Adrenal gland (tissue), 12 donors: ENCODE results near the gene CPB2. TPM values are rescaled to one million over a fixed set of nuclear protein-coding genes. Genes with fewer than 3 reads are reported as not detected.
A peak's percentile ranks its signal among the peaks of the same experiment; 100 is the strongest.

Experiments used
- DNase-seq, 7 donors: peaks; one replicate each; pipeline ENCODE4 v3.0.0-alpha.2; 2019 to 2020
- H3K27ac ChIP-seq, 5 donors: fragments of 200-600 bp; sonication (generic) in 4 of 5; 1 replicate in 3 of 5; 2 replicates in 2 of 5; pipeline versions ENCODE4 v1.5.1 to v1.8.0; 2016 to 2020; ENCODE audit warnings: mild to moderate bottlenecking in 1 of 5
- H3K27me3 ChIP-seq: fragments of 200-600 bp; 2 replicates; pipeline ENCODE4 v1.8.0; 2021
- H3K36me3 ChIP-seq, 2 donors: fragments of 200-600 bp; replicated peaks in 1 of 2; 1 replicate in 1 of 2; 2 replicates in 1 of 2; pipeline versions ENCODE4 v1.5.1 to v1.8.0; 2018 to 2022
- H3K4me1 ChIP-seq, 2 donors: fragments of 200-600 bp; replicated peaks in 1 of 2; 1 replicate in 1 of 2; 2 replicates in 1 of 2; pipeline versions ENCODE4 v1.5.1 to v1.8.0; 2018 to 2021
- H3K4me3 ChIP-seq, 4 donors: fragments of 200-600 bp; sonication (generic) in 3 of 4; one replicate each; pipeline ENCODE4 v1.5.1; 2016 to 2018
- H3K9me3 ChIP-seq, 3 donors: fragments of 200-600 bp; sonication (generic) in 1 of 3; replicated peaks in 1 of 3; 1 replicate in 2 of 3; 2 replicates in 1 of 3; pipeline versions ENCODE4 v1.5.1 to v1.8.0; 2016 to 2021
- POLR2A ChIP-seq, 2 donors: fragments of 450-650 bp; IDR thresholded peaks; one replicate each; pipeline ENCODE4 v1.6.1; 2017; ENCODE audit warnings: antibody characterized with exemption in 2 of 2, mild to moderate bottlenecking in 2 of 2, moderate library complexity in 1 of 2
- WGBS, 4 donors: extraction: QIAGEN DNeasy Blood & Tissue Kit in 2 of 4; methylation state at CpG; one replicate each; pipeline versions ENCODE4 v1.1.5 to v1.1.7; 2013 to 2017; 5-methylcytosine and 5-hydroxymethylcytosine counted together
- intact Hi-C, 2 donors: fragments of 100-400 bp; cut with DNase I; formaldehyde crosslinking; loops; one replicate each; pipeline versions ENCODE4 v1.14.1 to v1.15.0; 2022 to 2023
- polyA plus RNA-seq, 3 donors: library from polyadenylated mRNA; stranded (reverse); fragments of 200-250 nt in 2 of 3; fragments of 350-450 nt in 1 of 3; fragmentation: Illumina TruSeq in 1 of 3; extraction: RNeasy Lipid Tissue Mini Kit (QIAGEN cat#74804) in 1 of 3; gene quantifications; one replicate each; pipeline ENCODE4 v1.2.3, GENCODE V29; 2013 to 2014
- total RNA-seq, 9 donors: library from RNA; depleted of rRNA in 4 of 9; stranded (reverse); fragments of >200 nt in 4 of 9; fragments of 120-200 nt in 1 of 9; fragmentation: NEBNext Ultra II Directional in 1 of 9; extraction: Animal tissue kit (Norgen Biotek cat#: 25700) in 1 of 9; gene quantifications; one replicate each; pipeline versions ENCODE4 v1.1.0 to v1.2.4, GENCODE V29; 2013 to 2023
- TF ChIP-seq, protein P1 (sequence below), 6 experiments: fragments of 450-650 bp in 4 of 6; fragments of 200-600 bp in 2 of 6; sonication (generic) in 1 of 6; IDR thresholded peaks; 1 replicate in 5 of 6; 2 replicates in 1 of 6; pipeline versions ENCODE4 v1.5.1 to v1.8.0; 2016 to 2021; ENCODE audit warnings: antibody characterized with exemption in 6 of 6, mild to moderate bottlenecking in 2 of 6, moderate library complexity in 1 of 6
- donor health status: healthy with polysubstance abuse.
- donor health status: Bipolar disorder and iron deficiency.
- donor health status: DM: yes; HTN: yes; CAD: no.
- donor health status: DM: no; HTN: no; CAD: no.
- donor health status: DM: no; HTN: no; CAD: no.
- donor health status: DM: yes; HTN: yes; CAD: no.

Gene CPB2
- total and polyA plus RNA-seq, 12 donors, result 0.22 to 0.23 TPM; not detected in 10

DNA sequence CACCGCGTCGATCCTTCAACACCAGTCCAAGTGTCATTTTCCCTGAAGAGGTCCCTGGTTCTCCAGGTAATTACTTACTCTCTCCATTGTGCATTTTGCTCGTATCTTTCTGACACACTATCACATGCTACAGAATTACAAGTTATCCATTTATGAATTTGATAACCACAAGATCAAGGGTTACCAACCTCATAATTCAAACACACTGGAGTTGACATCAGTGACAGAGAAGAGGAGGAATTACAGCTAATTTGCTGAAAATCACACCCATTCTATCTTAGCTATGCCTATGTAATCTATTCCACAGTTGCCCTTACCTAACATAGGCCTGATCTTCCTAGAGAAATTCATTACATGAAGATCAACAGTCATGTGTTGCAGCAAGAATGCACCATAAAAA is 66.5 kb downstream of the CPB2 start:
- 93 to 100% (median 96%) methylated on average over 4 of the region's 4 CpGs for WGBS, 4 donors
- DNase-seq, result no peak
- intact Hi-C loops, result no loop called here
- Histone ChIP-seq H3K36me3 (peaks cover 0 to 32% of the 10 kb centered on the region in 2 donors), H3K27me3 (no peaks in the 10 kb centered on the region), H3K27ac (no peak overlapping the region), H3K4me1 (no peaks in the 10 kb centered on the region), H3K4me3 (no peak overlapping the region), H3K9me3 (no peaks in the 10 kb centered on the region)
- no peak for TF ChIP-seq POLR2A (IDR thresholded peaks at IDR 0.05)

DNA sequence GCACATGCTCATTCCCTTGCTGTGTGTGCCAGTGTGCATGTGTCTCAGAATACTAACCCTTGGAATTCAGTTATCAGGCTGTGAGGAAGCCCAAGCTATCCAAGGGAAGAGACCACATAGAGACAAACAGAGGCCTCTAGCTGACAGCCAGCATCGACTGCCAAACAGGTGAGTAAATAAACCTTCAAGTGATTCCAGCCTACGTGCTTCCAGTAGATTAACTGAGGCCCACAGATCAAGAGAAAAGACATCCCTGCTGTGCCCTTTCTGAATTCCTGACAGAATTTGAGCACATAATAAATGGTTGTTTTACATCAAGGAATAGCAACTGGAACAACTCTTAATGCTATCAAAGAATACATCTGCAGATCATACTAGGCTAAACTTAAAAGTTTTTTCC is 69.8 kb downstream of the CPB2 start:
- peaks cover 0 to 8% of the 10 kb centered on the region in 2 donors for H3K4me1 ChIP-seq
- peaks cover 0 to 18% of the 10 kb centered on the region in 2 donors for H3K36me3 ChIP-seq
- no peak for DNase-seq
- intact Hi-C loops, result no loop called here
- TF ChIP-seq, protein P1, sequence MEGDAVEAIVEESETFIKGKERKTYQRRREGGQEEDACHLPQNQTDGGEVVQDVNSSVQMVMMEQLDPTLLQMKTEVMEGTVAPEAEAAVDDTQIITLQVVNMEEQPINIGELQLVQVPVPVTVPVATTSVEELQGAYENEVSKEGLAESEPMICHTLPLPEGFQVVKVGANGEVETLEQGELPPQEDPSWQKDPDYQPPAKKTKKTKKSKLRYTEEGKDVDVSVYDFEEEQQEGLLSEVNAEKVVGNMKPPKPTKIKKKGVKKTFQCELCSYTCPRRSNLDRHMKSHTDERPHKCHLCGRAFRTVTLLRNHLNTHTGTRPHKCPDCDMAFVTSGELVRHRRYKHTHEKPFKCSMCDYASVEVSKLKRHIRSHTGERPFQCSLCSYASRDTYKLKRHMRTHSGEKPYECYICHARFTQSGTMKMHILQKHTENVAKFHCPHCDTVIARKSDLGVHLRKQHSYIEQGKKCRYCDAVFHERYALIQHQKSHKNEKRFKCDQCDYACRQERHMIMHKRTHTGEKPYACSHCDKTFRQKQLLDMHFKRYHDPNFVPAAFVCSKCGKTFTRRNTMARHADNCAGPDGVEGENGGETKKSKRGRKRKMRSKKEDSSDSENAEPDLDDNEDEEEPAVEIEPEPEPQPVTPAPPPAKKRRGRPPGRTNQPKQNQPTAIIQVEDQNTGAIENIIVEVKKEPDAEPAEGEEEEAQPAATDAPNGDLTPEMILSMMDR (IDR thresholded peaks at IDR 0.05), result no peak
- no peak for TF ChIP-seq POLR2A (IDR thresholded peaks at IDR 0.05)
- 90 to 95% (median 92%) methylated on average over 2 of the region's 2 CpGs for WGBS, 4 donors
- no peaks in the 10 kb centered on the region for H3K27me3 ChIP-seq
- H3K9me3 ChIP-seq, result peaks cover 0 to 7% (median 0%) of the 10 kb centered on the region in 3 donors
- no peak overlapping the region for H3K27ac ChIP-seq
- H3K4me3 ChIP-seq, result no peak overlapping the region

DNA sequence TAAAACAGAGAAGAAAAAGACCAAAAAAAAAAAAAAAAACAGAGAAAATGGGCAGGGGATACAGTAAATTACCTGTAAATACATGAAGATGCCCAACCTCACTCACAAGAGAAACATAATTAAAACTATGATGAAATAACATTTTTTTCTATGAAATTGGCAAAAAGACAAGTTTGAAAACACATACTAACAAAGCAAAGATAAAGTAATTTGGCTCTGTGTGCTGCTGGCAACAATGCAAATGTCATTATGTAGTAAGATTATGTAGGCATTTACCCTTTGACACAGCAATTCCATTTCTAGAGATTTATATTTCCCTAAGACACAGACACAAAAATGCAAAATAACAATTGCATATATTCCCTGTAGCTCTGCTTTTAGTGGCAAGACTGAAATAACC is 72.5 kb downstream of the CPB2 start:
- DNase-seq, result peak in 1 of 7 donors; percentile 8
- no peaks in the 10 kb centered on the region for H3K27me3 ChIP-seq
- TF ChIP-seq POLR2A (IDR thresholded peaks at IDR 0.05), result no peak
- TF ChIP-seq, protein P1 (IDR thresholded peaks at IDR 0.05), result no peak
- intact Hi-C loops, result no loop called here
- no peak overlapping the region for H3K4me3 ChIP-seq
- H3K36me3 ChIP-seq, result no peaks in the 10 kb centered on the region
- H3K4me1 ChIP-seq, result peaks cover 0 to 8% of the 10 kb centered on the region in 2 donors
- H3K9me3 ChIP-seq, result peaks cover 0 to 7% (median 0%) of the 10 kb centered on the region in 3 donors
- H3K27ac ChIP-seq, result no peak overlapping the region

DNA sequence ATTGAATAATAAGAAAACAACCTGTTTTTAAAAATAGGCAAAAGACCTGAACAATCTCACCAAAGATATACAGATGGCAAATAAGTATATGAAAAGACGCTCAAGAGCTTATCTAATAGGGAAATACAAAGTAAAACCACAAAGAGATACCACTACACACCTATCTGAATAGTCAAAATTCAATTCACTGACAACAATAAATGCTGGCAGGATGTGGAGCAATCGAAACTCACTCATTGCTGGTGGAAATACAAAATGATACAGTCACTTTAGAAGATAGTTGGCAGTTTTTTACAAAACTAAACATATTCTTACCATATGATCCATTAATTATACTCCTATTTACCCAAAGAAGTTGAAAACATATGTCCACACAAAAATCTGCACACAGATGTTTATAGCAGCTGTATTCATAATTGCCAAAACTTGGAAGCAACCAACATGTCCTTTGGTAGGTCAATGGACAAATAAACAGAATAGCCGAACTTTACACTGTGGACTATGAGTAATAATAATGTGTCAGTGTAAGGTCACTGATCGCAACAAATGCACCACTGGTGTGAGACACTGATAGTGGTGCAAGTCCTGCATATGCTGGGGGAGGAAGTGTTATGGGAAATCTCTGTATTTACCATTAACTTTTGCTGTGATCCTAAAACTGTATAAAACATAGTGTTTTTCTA is 73.1 kb downstream of the CPB2 start:
- TF ChIP-seq POLR2A (IDR thresholded peaks at IDR 0.05), result no peak
- TF ChIP-seq, protein P1 (IDR thresholded peaks at IDR 0.05), result no peak
- Histone ChIP-seq H3K4me1 (peaks cover 0 to 8% of the 10 kb centered on the region in 2 donors), H3K4me3 (no peak overlapping the region), H3K27me3 (no peaks in the 10 kb centered on the region), H3K9me3 (peaks cover 0 to 7% (median 0%) of the 10 kb centered on the region in 3 donors), H3K27ac (no peak overlapping the region), H3K36me3 (no peaks in the 10 kb centered on the region)
- intact Hi-C loops, result no loop called here
- no peak for DNase-seq
- 88 to 94% (median 91%) methylated on average over 4 of the region's 4 CpGs for WGBS, 4 donors

DNA sequence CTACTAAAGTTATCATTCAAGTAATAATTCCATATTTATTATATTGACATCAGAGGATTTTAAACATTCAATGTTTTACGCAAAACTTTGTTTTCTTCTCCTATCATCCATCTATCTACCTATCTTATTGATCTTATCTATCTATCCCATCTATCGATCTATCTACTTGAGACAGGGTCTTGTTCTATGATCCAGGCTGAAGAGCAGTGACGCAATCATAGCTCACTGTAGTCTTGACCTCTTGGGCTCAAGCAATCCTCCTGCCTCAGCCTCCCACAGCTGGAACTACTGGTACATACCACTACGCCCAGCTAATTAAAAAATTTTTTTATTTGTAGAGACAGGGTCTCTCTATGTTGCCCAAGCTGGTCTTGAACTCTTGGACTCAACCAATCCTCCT is 79.7 kb downstream of the CPB2 start:
- H3K36me3 ChIP-seq, result no peaks in the 10 kb centered on the region
- 96 to 100% (median 99%) methylated on average over 4 of the region's 4 CpGs for WGBS, 4 donors
- no peaks in the 10 kb centered on the region for H3K4me1 ChIP-seq
- no peaks in the 10 kb centered on the region for H3K27me3 ChIP-seq
- H3K27ac ChIP-seq, result no peak overlapping the region
- TF ChIP-seq, protein P1 (IDR thresholded peaks at IDR 0.05), result no peak
- no peak for TF ChIP-seq POLR2A (IDR thresholded peaks at IDR 0.05)
- H3K9me3 ChIP-seq, result no peaks in the 10 kb centered on the region
- H3K4me3 ChIP-seq, result no peak overlapping the region
- intact Hi-C loops, result no loop called here
- DNase-seq, result no peak
